Panc1 (cell line): ENCODE results near the gene YDJC. TPM values are rescaled to one million over a fixed set of nuclear protein-coding genes. Genes with fewer than 3 reads are reported as not detected.

Experiments used
- ATAC-seq: fragments of 200-7000 bp; cut with Tn5 transposase; 2 replicates; pipeline ENCODE4 v1.9.1; 2020; ENCODE audit warnings: mild to moderate bottlenecking, moderate library complexity
- BruUV-seq: library from RNA; stranded (reverse); fragments of 400-500 nt; replicated peaks from 2 replicates; lab custom pipeline; 2021; lab: Mats Ljungman, UMichigan
- CTCF ChIA-PET: fragments of 300-600 bp; sonication (Branson Sonifier 250); formaldehyde crosslinking; loops from one replicate; lab custom pipeline; 2022; ENCODE audit warnings: antibody characterized with exemption; lab: Charles Lee
- POLR2A ChIA-PET: fragments of 300-600 bp; sonication (Branson Sonifier 250); formaldehyde crosslinking; loops from one replicate; lab custom pipeline; 2022; ENCODE audit warnings: antibody characterized with exemption; lab: Charles Lee
- DNase-seq: peaks from one replicate; pipeline ENCODE4 v3.0.0-alpha.2; 2010; ENCODE audit warnings: low read depth, low spot score
- H3K27ac ChIP-seq: 2 replicates; pipeline ENCODE4 v1.5.1; 2011; ENCODE audit warnings: mild to moderate bottlenecking, low read length, inconsistent platforms
- H3K27me3 ChIP-seq: fragments of 200-500 bp; sonication (Bioruptor generic); 2 replicates; pipeline ENCODE4 v1.6.0; 2014; ENCODE audit warnings: low read length, inconsistent platforms; ENCODE audit not compliant: control insufficient read depth, insufficient read depth
- H3K36me3 ChIP-seq: fragments of 200-500 bp; sonication (Bioruptor generic); 2 replicates; pipeline ENCODE4 v1.5.1; 2014; ENCODE audit warnings: inconsistent platforms, mild to moderate bottlenecking, low read length, moderate library complexity; ENCODE audit not compliant: control insufficient read depth, insufficient read depth
- H3K4me1 ChIP-seq: 2 replicates; pipeline ENCODE4 v1.5.1; 2011; ENCODE audit warnings: inconsistent platforms, mild to moderate bottlenecking, low read length, moderate library complexity; ENCODE audit not compliant: control insufficient read depth, insufficient read depth
- H3K4me3 ChIP-seq, 2 experiments: 2 replicates each; pipeline ENCODE4 v1.5.1; 2011 to 2012; ENCODE audit warnings: low read depth in 2 of 2, low read length in 2 of 2, mild to moderate bottlenecking in 2 of 2, inconsistent platforms in 1 of 2, moderate library complexity in 1 of 2
- H3K9me3 ChIP-seq: fragments of 200-500 bp; sonication (Bioruptor generic); 2 replicates; pipeline ENCODE4 v1.5.1; 2014; ENCODE audit warnings: low read depth, mild to moderate bottlenecking, inconsistent platforms, low read length, moderate library complexity; ENCODE audit not compliant: control insufficient read depth, insufficient read depth
- CTCF ChIP-seq: fragments of 450-650 bp; IDR thresholded peaks from 2 replicates; pipeline ENCODE4 v1.5.1; 2017; ENCODE audit warnings: mild to moderate bottlenecking
- POLR2AphosphoS5 ChIP-seq: IDR thresholded peaks from 2 replicates; pipeline ENCODE4 v1.6.1; 2012; ENCODE audit warnings: mild to moderate bottlenecking, low read depth, low read length, moderate library complexity
- REST ChIP-seq, 2 experiments: IDR thresholded peaks; 2 replicates each; pipeline ENCODE4 v1.6.1; 2011 to 2012; ENCODE audit warnings: low read depth in 2 of 2, control low read depth in 1 of 2, low read length in 1 of 2, mild to moderate bottlenecking in 1 of 2, moderate library complexity in 1 of 2; ENCODE audit not compliant: insufficient read depth in 1 of 2
- SIN3A ChIP-seq: IDR thresholded peaks from 2 replicates; pipeline ENCODE4 v1.6.1; 2012; ENCODE audit warnings: low read depth, mild to moderate bottlenecking, low read length, moderate library complexity, borderline replicate concordance; ENCODE audit not compliant: insufficient read depth
- TCF7L2 ChIP-seq: IDR thresholded peaks from 2 replicates; pipeline ENCODE4 v1.6.1; 2011; ENCODE audit warnings: mild to moderate bottlenecking, low read depth, low read length, inconsistent platforms
- in situ Hi-C: cut with HindIII; loops from 2 replicates; pipeline ENCODE4 v1.10.0; 2016; ENCODE audit warnings: low sequenced_read_pairs, low pct_unique_long_range_greater_than_20kb
- intact Hi-C: fragments of 100-400 bp; cut with micrococcal nuclease; formaldehyde crosslinking; loops from one replicate; pipeline ENCODE4 v1.10.0; 2022; ENCODE audit not compliant: unreplicated experiment
- total RNA-seq: library from RNA; stranded (reverse); gene quantifications from one replicate; pipeline ENCODE4 v1.2.1, GENCODE V29; 2021; ENCODE audit not compliant: unreplicated experiment

YDJC gene
- total RNA-seq, 1 experiment from 2014 or later: 60.6 TPM

- Histone ChIP-seq H3K27me3 (no peaks in the 10 kb centered on the region), H3K4me3 (no peak overlapping the region), H3K9me3 (no peaks in the 10 kb centered on the region), H3K27ac (no peak overlapping the region), H3K4me1 (no peaks in the 10 kb centered on the region), H3K36me3 (peaks cover 5% of the 10 kb centered on the region; the same call in 1 of the 2 replicates)
- ChIA-PET POLR2A (no interaction called here), CTCF (no interaction called here)
- no peak for TF ChIP-seq CTCF
- TF ChIP-seq REST (IDR thresholded peaks at IDR 0.05; ENCODE audit: insufficient read depth in 1 of 2, low read depth in 2 of 2, low read length in 1 of 2): no peak
- TF ChIP-seq POLR2AphosphoS5: no peak
- no peak for TF ChIP-seq SIN3A
- no peak for TF ChIP-seq TCF7L2
- DNase-seq: no peak
- BruUV-seq: no TSS peak
- intact Hi-C loops (no loop called here), in situ Hi-C loops (no loop called here)
- no peak for ATAC-seq
These were observed 43.9 kb upstream of the YDJC start for GRCh38 chr22:21673534-21674321.

GRCh38 chr22:21672107-21672629 is 42.3 kb upstream of the YDJC start:
- ChIA-PET CTCF (no interaction called here), POLR2A (no interaction called here)
- H3K27me3 ChIP-seq: no peaks in the 10 kb centered on the region
- no peaks in the 10 kb centered on the region for H3K9me3 ChIP-seq
- ATAC-seq (no peak), DNase-seq (no peak)
- no TSS peak for BruUV-seq
- H3K4me1 ChIP-seq: no peaks in the 10 kb centered on the region
- no peak overlapping the region for H3K4me3 ChIP-seq
- TF ChIP-seq POLR2AphosphoS5 (no peak), TCF7L2 (no peak), REST (IDR thresholded peaks at IDR 0.05; ENCODE audit: insufficient read depth in 1 of 2, low read depth in 2 of 2, low read length in 1 of 2) (no peak), SIN3A (no peak), CTCF (no peak)
- no peak overlapping the region for H3K27ac ChIP-seq
- intact Hi-C loops: no loop called here
- H3K36me3 ChIP-seq: peaks cover 5% of the 10 kb centered on the region; the same call in 1 of the 2 replicates
- in situ Hi-C loops: no loop called here
